C4-2B (cell line): ENCODE results near the gene STK40.

Experiments
- CTCF ChIP-seq: fragments of 450-650 bp; conservative IDR thresholded peaks from 2 replicates; pipeline ENCODE4 v1.5.1; 2017; ENCODE audit warnings: mild to moderate bottlenecking
- ZFX ChIP-seq: fragments of 450-650 bp; IDR thresholded peaks from 2 replicates; pipeline ENCODE4 v1.6.1; 2017

GRCh38 chr1:36382669-36383068 lies 3.1 kb downstream of the STK40 start:
- TF ChIP-seq CTCF (no peak), ZFX (no peak)
